A549 (cell line): ENCODE results near the gene PIR. TPM values are rescaled to one million over a fixed set of nuclear protein-coding genes. Genes with fewer than 3 reads are reported as not detected.

Source experiments
- ATAC-seq, 2 experiments: fragments of 200-7000 bp in 1 of 2; fragments of >200 bp in 1 of 2; cut with Nextera tagmentation in 1 of 2; cut with Tn5 transposase in 1 of 2; 3 replicates each; pipeline versions ENCODE4 v1.8.0 to v1.9.1; 2018 to 2020; ENCODE audit warnings: mild to moderate bottlenecking in 1 of 2, moderate library complexity in 1 of 2
- CTCF ChIA-PET: fragments of 300-600 bp; sonication (Branson Sonifier 250); formaldehyde crosslinking; extraction: SDS; loops from one replicate; lab custom pipeline; 2021; ENCODE audit warnings: antibody characterized with exemption, inconsistent platforms; lab: Yijun Ruan, JAX
- POLR2A ChIA-PET: fragments of 350-600 bp; formaldehyde crosslinking; extraction: SDS; loops from one replicate; lab custom pipeline; 2021; ENCODE audit warnings: antibody characterized with exemption, inconsistent platforms; lab: Yijun Ruan, JAX
- DNase-seq, 2 experiments: peaks; one replicate each; pipeline versions ENCODE4 v3.0.0 to v3.0.0-alpha.2; 2011 to 2016; ENCODE audit warnings: low read depth in 1 of 2, low spot score in 1 of 2
- FAIRE-seq: peaks from 2 replicates; lab custom pipeline; 2011; peaks lifted over from hg19 to GRCh38; lab: Jason Lieb, UNC
- H3K27ac ChIP-seq, 2 experiments: fragments of >200 bp; sonication (Bioruptor Twin); formaldehyde crosslinking; 3 replicates each; pipeline ENCODE4 v1.5.1; 2016 to 2017
- H3K4me1 ChIP-seq: fragments of >200 bp; sonication (Bioruptor Twin); formaldehyde crosslinking; 3 replicates; pipeline ENCODE4 v1.6.1; 2016
- H3K4me2 ChIP-seq: fragments of >200 bp; sonication (Bioruptor Twin); formaldehyde crosslinking; 3 replicates; pipeline ENCODE4 v1.6.1; 2016
- H3K4me3 ChIP-seq: fragments of >200 bp; sonication (Bioruptor Twin); formaldehyde crosslinking; 3 replicates; pipeline ENCODE4 v1.5.1; 2016
- H3K9me3 ChIP-seq: fragments of >200 bp; sonication (Bioruptor Twin); formaldehyde crosslinking; 3 replicates; pipeline ENCODE4 v1.6.1; 2016
- ATOH8 ChIP-seq: fragments of 250-450 bp; sonication (Bioruptor Pico); IDR thresholded peaks from 2 replicates; pipeline ENCODE4 v1.5.0; 2020; ENCODE audit warnings: low read depth, mild to moderate bottlenecking, moderate library complexity
- BHLHE40 ChIP-seq: IDR thresholded peaks from 2 replicates; pipeline ENCODE4 v1.6.1; 2012; ENCODE audit warnings: low read depth, low read length, inconsistent platforms
- CBX2 ChIP-seq: fragments of 200-600 bp; sonication (generic); IDR thresholded peaks from 2 replicates; pipeline ENCODE4 v1.6.1; 2016; ENCODE audit warnings: low read depth, mild to moderate bottlenecking, borderline replicate concordance
- CBX8 ChIP-seq: fragments of 200-600 bp; sonication (generic); IDR thresholded peaks from 2 replicates; pipeline ENCODE4 v1.6.1; 2016
- CEBPB ChIP-seq, 2 experiments: fragments of >200 bp in 1 of 2; sonication (Bioruptor Twin) in 1 of 2; formaldehyde crosslinking in 1 of 2; IDR thresholded peaks; 2 replicates each; pipeline ENCODE4 v1.6.1; 2012 to 2016
- CTCF ChIP-seq: fragments of >200 bp; sonication (Bioruptor Twin); formaldehyde crosslinking; IDR thresholded peaks from 3 replicates; pipeline ENCODE4 v1.5.1; 2016
- ELK1 ChIP-seq: fragments of 150-350 bp; IDR thresholded peaks from 2 replicates; pipeline ENCODE4 v1.6.1; 2014; ENCODE audit warnings: low read depth, mild to moderate bottlenecking, low read length
- ESRRA ChIP-seq: fragments of 150-350 bp; IDR thresholded peaks from 2 replicates; pipeline ENCODE4 v1.6.1; 2014; ENCODE audit warnings: mild to moderate bottlenecking, low read length, borderline replicate concordance
- FOSB ChIP-seq: fragments of 250-450 bp; sonication (Bioruptor Pico); IDR thresholded peaks from 2 replicates; pipeline ENCODE4 v1.5.0; 2020; ENCODE audit warnings: mild to moderate bottlenecking, moderate library complexity
- FOXS1 ChIP-seq: fragments of 250-450 bp; sonication (Bioruptor Pico); IDR thresholded peaks from 2 replicates; pipeline ENCODE4 v1.5.0; 2020; ENCODE audit warnings: mild to moderate bottlenecking, moderate library complexity
- GATA3 ChIP-seq: IDR thresholded peaks from 2 replicates; pipeline ENCODE4 v1.6.1; 2012; ENCODE audit warnings: borderline replicate concordance
- HOXA7 ChIP-seq: fragments of 250-450 bp; sonication (Bioruptor Pico); IDR thresholded peaks from 2 replicates; pipeline ENCODE4 v1.5.0; 2020; ENCODE audit warnings: mild to moderate bottlenecking, moderate library complexity
- HOXB5 ChIP-seq: fragments of 250-450 bp; sonication (Bioruptor Pico); IDR thresholded peaks from 2 replicates; pipeline ENCODE4 v1.5.0; 2020; ENCODE audit warnings: mild to moderate bottlenecking, moderate library complexity
- JUNB ChIP-seq: fragments of >200 bp; sonication (Bioruptor Twin); formaldehyde crosslinking; IDR thresholded peaks from 2 replicates; pipeline ENCODE4 v1.6.1; 2016
- KDM1A ChIP-seq: fragments of 200-600 bp; sonication (generic); IDR thresholded peaks from 2 replicates; pipeline ENCODE4 v1.6.1; 2016; ENCODE audit warnings: low read depth, mild to moderate bottlenecking
- KDM5A ChIP-seq: fragments of 200-600 bp; sonication (generic); IDR thresholded peaks from 2 replicates; pipeline ENCODE4 v1.6.1; 2016; ENCODE audit warnings: antibody characterized with exemption, mild to moderate bottlenecking
- MAX ChIP-seq: IDR thresholded peaks from 2 replicates; pipeline ENCODE4 v1.6.1; 2012
- MAZ ChIP-seq: fragments of 150-350 bp; IDR thresholded peaks from 2 replicates; pipeline ENCODE4 v1.6.1; 2014; ENCODE audit warnings: antibody characterized with exemption, low read depth, low read length, borderline replicate concordance
- NPAS2 ChIP-seq: fragments of 250-450 bp; sonication (Bioruptor Pico); IDR thresholded peaks from 2 replicates; pipeline ENCODE4 v1.8.0; 2022; ENCODE audit warnings: mild to moderate bottlenecking, moderate library complexity, borderline replicate concordance
- PBX3 ChIP-seq: IDR thresholded peaks from 2 replicates; pipeline ENCODE4 v1.6.1; 2012
- PHF8 ChIP-seq: fragments of 200-600 bp; sonication (generic); IDR thresholded peaks from 2 replicates; pipeline ENCODE4 v1.6.1; 2016; ENCODE audit warnings: low read depth, mild to moderate bottlenecking, antibody characterized with exemption, moderate library complexity, borderline replicate concordance
- POLR2AphosphoS2 ChIP-seq: conservative IDR thresholded peaks from 2 replicates; pipeline ENCODE4 v1.6.1; 2012; ENCODE audit warnings: low read length, improper control_type of control experiment, inconsistent platforms
- RARB ChIP-seq: fragments of 250-450 bp; sonication (Bioruptor Pico); IDR thresholded peaks from 2 replicates; pipeline ENCODE4 v1.8.0; 2021; ENCODE audit warnings: mild to moderate bottlenecking, moderate library complexity
- REST ChIP-seq: fragments of 200-600 bp; sonication (generic); IDR thresholded peaks from 2 replicates; pipeline ENCODE4 v1.6.1; 2016; ENCODE audit warnings: antibody characterized with exemption, mild to moderate bottlenecking, moderate library complexity
- SREBF2 ChIP-seq: fragments of 450-650 bp; IDR thresholded peaks from 2 replicates; pipeline ENCODE4 v1.6.1; 2014; ENCODE audit warnings: mild to moderate bottlenecking, moderate library complexity
- USF2 ChIP-seq: fragments of 450-650 bp; IDR thresholded peaks from 2 replicates; pipeline ENCODE4 v1.6.1; 2014; ENCODE audit warnings: antibody characterized with exemption
- ZC3H11A ChIP-seq: fragments of 450-650 bp; IDR thresholded peaks from 2 replicates; pipeline ENCODE4 v1.6.1; 2014; ENCODE audit warnings: antibody characterized with exemption, mild to moderate bottlenecking
- ZFP36 ChIP-seq: fragments of 450-650 bp; IDR thresholded peaks from 2 replicates; pipeline ENCODE4 v1.6.1; 2014; ENCODE audit warnings: borderline replicate concordance; ENCODE audit not compliant: partially characterized antibody
- WGBS: methylation state at CpG from one replicate; pipeline ENCODE4 v1.1.6; 2017; ENCODE audit errors: missing lambda C conversion rate; 5-methylcytosine and 5-hydroxymethylcytosine counted together
- polyA plus RNA-seq, 4 experiments: library from polyadenylated mRNA; depleted of rRNA in 3 of 4; stranded (reverse); fragments of >200 nt; fragmentation: RNase III in 1 of 4; extraction: RNeasy Plus Mini Kit Qiagen cat#74134 plus additional on column Dnase treatment in 1 of 4; gene quantifications; 2 replicates in 3 of 4; 3 replicates in 1 of 4; pipeline ENCODE4 v1.2.3, GENCODE V29; 2011 to 2017

Gene PIR
- polyA plus RNA-seq, 2 of the 4 experiments (the other 2 are of a cell fraction), result 62.7 to 120 TPM

GRCh38 chrX:15441464-15441863 lies 51.7 kb downstream of the PIR start:
- Histone ChIP-seq H3K4me3 (no peak overlapping the region), H3K27ac (no peak overlapping the region), H3K9me3 (no peaks in the 10 kb centered on the region), H3K4me2 (no peak overlapping the region), H3K4me1 (no peaks in the 10 kb centered on the region)
- TF ChIP-seq BHLHE40 (no peak), NPAS2 (CRISPR knock-in tag) (no peak), USF2 (no peak), HOXA7 (CRISPR knock-in tag) (no peak), ZC3H11A (no peak), REST (no peak), CBX2 (no peak), CBX8 (no peak), JUNB (no peak), CEBPB (IDR thresholded peaks at IDR 0.05) (no peak), KDM5A (no peak)
- no peak for DNase-seq
- ChIA-PET POLR2A (no interaction called here), CTCF (no interaction called here)
- no peak for ATAC-seq
- FAIRE-seq, result no peak
- 97% methylated on average over 5 of the region's 5 CpGs for WGBS

GRCh38 chrX:15438332-15438731 lies 54.8 kb downstream of the PIR start:
- ATAC-seq (no peak), DNase-seq (no peak), FAIRE-seq (no peak)
- Histone ChIP-seq H3K4me3 (no peak overlapping the region), H3K4me1 (no peaks in the 10 kb centered on the region), H3K27ac (no peak overlapping the region), H3K4me2 (no peak overlapping the region), H3K9me3 (no peaks in the 10 kb centered on the region)
- ChIA-PET POLR2A (no interaction called here), CTCF (interaction anchor here (1.3 kb wide), 1 partner anchor 22 kb away, joined by 3 read pairs; no protein-coding TSS in a partner anchor)
- WGBS, result 100% methylated on average over 3 of the region's 3 CpGs
- TF ChIP-seq POLR2AphosphoS2 (no peak), ELK1 (no peak), MAX (no peak), ZC3H11A (no peak), ATOH8 (CRISPR knock-in tag) (no peak), HOXB5 (CRISPR knock-in tag) (no peak), FOXS1 (CRISPR knock-in tag) (no peak), MAZ (no peak), FOSB (no peak), CTCF (no peak), PBX3 (no peak), RARB (no peak), SREBF2 (no peak), ESRRA (no peak), GATA3 (no peak), PHF8 (no peak), ZFP36 (no peak), KDM1A (no peak)
